Measurements from ENCODE around the gene PRKACA.

The PRKACA gene

DNA sequence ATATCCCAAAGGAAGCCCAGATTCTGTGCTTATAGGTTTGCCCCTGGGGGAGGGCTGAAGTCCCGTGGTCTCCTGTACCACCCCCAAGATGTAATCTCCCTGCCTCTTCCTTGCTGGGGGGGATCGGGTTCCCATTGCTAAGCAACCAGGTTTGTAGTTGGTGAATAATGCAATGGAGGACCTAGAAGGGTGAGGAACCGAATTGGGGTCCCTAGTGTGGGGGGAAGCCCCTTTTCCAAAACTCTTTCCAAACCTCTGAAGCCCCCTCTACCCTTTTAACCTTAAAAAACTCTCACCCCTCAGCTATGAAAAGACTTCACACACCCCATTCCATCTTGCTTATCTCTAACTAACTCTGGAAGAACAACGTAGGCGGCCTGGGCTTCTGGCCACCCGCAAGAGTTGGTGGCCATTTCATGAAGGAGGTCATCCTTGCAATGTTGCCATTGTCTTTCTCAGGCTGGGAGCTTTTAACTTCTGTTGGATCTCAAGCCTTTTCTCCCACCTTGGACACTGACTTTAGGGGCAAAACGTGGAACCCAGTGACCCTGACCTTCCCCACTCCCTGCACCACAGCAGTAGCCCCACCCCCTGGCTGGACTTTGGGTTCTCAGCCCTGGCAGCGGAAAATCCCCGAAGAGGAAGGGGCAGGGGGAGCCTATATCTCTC, 56.3 kb downstream of the PRKACA start:
- TF ChIP-seq, protein P1, sequence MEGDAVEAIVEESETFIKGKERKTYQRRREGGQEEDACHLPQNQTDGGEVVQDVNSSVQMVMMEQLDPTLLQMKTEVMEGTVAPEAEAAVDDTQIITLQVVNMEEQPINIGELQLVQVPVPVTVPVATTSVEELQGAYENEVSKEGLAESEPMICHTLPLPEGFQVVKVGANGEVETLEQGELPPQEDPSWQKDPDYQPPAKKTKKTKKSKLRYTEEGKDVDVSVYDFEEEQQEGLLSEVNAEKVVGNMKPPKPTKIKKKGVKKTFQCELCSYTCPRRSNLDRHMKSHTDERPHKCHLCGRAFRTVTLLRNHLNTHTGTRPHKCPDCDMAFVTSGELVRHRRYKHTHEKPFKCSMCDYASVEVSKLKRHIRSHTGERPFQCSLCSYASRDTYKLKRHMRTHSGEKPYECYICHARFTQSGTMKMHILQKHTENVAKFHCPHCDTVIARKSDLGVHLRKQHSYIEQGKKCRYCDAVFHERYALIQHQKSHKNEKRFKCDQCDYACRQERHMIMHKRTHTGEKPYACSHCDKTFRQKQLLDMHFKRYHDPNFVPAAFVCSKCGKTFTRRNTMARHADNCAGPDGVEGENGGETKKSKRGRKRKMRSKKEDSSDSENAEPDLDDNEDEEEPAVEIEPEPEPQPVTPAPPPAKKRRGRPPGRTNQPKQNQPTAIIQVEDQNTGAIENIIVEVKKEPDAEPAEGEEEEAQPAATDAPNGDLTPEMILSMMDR (IDR thresholded peaks at IDR 0.05) = no peak

- TF ChIP-seq, protein P1 (IDR thresholded peaks at IDR 0.05) = no peak
Observed at GRCh38 chr19:14059652-14060155, 57.9 kb downstream of the PRKACA start.

- TF ChIP-seq, protein P1 (IDR thresholded peaks at IDR 0.05) = peak; percentile 81
Observed at GRCh38 chr19:14059093-14059480, 58.5 kb downstream of the PRKACA start.

GRCh38 chr19:14058182-14059092, 59.1 kb downstream of the PRKACA start:
- TF ChIP-seq, protein P1 (IDR thresholded peaks at IDR 0.05) = no peak

GRCh38 chr19:14056741-14057356, 60.7 kb downstream of the PRKACA start:
- TF ChIP-seq, protein P1 (IDR thresholded peaks at IDR 0.05) = no peak

DNA sequence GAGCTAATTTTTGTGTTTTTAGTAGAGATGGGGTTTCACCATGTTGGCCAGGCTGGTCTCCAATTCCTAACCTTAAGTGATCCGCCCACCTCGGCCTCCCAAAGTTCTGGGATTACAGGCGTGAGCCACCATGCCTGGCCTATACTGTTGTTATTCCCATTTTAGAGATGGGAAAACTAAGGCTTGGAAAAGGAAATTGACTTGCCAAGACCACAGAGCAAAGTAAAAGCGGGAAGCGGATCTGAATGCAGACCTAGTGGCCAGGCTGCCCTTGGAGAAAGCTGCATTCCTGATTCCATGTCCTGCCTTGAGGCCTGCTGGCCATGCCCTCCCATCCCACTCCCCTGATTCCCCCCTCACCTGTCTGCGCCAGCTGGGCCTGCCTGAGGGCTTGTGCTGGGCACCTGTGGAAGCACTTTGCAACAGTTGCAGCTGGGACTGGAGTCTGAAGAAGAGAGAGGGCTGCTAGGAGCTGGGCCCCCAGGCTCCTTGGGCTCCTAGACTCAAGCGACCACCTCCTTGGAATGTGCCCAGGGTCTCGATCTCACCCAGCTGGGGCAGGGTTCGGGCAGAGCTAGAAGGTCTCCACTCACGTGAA, 61.4 kb downstream of the PRKACA start:
- TF ChIP-seq, protein P1 (IDR thresholded peaks at IDR 0.05) = no peak

DNA sequence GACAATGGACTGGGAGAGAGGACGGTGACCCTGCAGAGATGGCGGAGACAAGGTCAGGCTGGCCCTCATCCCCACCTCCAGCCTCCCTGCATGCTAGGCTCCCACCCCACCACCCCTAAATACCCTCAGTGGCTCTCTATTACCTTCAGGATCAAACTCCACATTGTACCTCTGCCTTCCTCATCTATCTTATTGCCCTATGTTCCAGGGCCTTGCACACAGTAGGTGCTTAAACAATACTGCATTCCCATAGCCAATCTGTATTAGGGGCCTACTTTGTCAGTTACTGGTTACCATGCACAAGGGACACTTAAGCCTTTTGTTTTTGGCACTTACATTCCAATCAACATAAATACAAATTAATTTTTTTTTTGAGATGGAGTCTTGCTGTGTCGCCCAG, 62.2 kb downstream of the PRKACA start:
- TF ChIP-seq, protein P1 (IDR thresholded peaks at IDR 0.05) = no peak

Data from LNCAP (cell line).